GM18861 (cell line): ENCODE data around the gene NKIRAS2.

ENCODE experiments used
- ATAC-seq: cut with Tn5 transposase; IDR thresholded peaks from one replicate; pipeline ENCODE4 v1.9.1; 2021; ENCODE audit not compliant: unreplicated experiment

NKIRAS2 gene

DNA sequence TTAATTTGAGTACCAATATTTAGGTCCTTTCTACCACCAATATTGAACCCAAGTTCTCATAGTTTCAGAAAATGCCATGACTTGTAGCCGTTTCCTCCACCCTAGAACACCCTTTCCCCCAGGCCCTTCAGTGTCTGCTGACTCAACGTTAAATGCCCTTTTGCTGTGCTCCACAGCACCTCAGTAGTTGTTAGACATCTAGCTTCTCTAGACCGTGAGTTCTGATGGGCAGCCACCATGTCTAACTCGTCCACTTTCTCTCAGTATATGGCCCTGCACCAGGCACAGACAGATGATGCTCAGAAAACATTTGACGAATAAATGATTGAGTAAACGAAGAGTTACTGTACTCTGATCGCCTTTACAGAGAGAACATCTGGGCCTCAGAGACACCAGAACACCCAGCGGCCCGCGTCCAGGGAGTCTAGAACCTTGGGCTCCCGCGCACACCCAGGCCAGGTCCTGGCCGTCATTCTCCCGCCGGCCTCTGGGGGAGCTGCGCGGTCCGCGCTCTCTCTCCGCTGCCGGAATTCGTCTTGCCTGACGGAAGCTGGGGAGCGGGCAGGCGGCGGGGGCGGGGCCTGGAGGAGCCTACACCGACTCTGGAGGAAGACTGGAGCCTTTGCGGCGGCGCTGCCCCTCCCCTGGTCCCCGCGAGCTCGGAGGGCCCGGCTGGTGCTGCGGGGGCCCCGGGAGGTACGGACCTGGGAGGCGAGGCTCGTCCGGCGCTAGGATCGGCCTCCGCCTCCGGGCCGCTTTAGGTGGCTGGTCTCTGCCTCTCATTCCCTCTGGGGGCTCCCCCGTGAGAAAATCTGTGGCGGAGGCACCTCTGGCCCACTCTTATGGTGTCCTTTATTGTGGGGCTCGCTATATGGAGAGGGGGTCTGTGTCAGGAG is at the start of gene NKIRAS2:
Gene NKIRAS2, plus strand, starts transcription at position 582 of the 896 bp plus-strand sequence. CDS start 1,488 bp downstream, outside the sequence.
- peak; percentile 48 for ATAC-seq

DNA sequence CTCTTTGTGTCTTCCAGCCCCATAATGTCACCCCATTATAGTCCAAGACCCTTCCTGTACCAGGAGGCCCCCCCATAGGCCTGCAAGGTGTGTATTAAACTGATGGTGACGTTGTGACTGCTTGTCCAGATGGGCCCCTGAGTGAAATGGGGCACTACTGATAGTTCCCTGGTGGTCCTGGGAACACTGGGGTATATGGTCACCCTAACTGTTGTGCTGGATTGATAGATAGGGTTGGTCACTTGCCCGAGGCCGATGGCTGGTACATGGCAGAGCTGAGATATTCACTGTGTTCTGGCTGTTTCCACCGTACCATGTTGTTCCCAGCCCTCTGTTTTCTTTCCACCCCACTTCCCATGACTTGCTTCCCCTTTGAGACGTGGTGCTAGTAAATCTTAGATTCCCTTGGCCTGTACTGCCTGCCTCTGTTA is 49.0 kb upstream of the NKIRAS2 start:
- ATAC-seq = no peak

DNA sequence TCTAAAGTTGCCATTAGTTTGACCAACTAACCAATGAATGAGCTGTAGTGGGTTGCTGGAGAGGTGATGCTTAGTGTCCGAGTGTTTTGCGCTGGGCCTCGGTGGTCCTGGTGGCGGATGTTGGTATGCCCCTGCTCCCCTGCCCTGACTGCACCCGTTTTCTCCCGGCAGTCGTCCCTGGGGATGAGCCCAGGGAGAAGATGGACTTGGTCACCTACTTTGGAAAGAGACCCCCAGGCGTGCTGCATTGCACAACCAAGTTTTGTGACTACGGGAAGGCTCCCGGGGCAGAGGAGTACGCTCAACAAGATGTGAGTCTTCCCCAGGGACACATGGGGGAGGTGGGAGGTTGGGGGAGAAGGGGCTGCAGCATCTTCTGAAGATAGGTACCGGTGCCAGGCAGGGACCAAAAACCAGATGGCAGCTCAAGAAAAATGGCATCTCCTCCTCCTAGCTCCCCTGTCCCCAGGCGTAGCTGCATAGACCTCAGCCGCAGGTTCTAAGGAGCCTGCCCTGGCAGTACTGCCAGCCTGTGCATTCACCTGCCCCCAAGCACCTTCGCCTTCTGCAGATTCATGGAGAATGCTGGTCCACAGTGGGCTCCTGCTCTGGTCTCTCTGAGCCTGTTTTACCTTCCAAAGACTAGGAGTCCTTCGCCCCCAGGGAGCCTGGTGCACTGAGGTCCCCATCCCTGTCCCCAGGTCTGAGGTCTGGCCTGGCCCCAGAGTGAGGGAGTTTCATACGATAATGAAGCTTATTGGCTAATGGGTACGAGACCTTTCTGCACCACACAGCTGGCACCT is 48.0 kb upstream of the NKIRAS2 start:
- no peak for ATAC-seq

DNA sequence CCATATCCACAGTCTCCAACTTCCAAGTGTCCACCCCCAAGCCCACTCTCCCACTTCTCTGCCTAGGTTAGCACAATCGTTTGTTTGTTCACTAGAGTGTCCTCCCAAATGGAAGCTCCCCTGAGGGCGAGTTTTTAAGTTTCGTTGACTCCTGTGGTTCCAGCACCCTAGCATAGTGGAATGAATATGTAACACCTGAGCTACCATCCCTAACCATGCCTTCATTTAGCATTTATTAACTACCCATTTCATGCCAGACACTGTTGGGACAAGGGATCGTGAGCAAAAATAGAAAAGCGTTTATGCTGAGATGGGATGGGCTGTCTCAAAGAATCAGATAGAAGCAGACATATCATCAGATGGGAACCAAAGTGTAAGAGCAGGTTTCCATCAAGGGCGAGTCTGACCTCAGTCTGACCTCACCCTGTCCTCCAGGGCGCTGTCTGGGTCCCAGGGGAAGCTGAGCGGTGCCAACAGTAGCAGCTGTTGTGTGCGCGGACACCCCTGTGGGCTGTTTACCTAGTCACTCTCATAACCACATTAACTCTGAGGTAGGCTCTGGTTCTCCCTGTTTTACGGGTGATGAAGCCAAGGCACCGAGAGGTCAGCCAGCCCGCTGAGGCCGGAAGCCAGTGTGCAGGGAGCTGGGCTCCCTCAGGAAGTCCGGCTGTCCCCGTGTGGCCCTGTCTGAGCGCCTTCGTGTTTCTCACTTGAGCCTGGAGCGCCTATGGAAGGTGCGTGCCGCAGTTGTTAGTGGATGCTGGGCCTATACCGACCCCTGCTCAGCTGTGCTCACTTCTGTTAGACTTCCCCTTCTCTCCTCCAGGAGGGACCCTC is 47.1 kb upstream of the NKIRAS2 start:
- no peak for ATAC-seq

DNA sequence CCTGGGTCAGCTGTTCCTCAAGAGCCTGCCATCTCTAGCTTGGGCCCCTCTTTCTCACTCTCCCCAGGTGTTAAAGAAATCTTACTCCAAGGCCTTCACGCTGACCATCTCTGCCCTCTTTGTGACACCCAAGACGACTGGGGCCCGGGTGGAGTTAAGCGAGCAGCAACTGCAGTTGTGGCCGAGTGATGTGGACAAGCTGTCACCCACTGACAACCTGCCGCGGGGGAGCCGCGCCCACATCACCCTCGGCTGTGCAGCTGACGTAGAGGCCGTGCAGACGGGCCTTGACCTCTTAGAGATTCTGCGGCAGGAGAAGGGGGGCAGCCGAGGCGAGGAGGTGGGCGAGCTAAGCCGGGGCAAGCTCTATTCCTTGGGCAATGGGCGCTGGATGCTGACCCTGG is 46.5 kb upstream of the NKIRAS2 start:
- no peak for ATAC-seq

DNA sequence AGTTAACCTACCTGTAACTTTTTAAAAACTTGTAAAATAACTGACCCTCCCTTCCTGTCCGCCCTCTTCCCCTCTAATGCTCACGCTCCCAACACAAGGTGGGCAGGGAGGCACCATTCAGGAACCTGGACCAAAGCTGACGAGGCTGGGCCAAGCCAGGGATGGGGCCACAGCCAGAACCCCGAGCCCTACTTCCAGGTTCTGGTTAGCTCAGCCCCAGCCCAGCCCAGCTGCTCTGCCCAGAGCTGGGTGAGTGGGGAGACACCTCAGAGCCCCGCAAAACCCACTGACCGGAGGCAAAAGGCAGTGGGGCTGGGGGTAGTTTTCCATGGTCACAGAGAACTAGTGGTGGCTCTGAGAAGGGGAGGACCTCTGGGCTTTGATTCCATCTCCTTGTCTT is 45.9 kb upstream of the NKIRAS2 start:
- no peak for ATAC-seq

DNA sequence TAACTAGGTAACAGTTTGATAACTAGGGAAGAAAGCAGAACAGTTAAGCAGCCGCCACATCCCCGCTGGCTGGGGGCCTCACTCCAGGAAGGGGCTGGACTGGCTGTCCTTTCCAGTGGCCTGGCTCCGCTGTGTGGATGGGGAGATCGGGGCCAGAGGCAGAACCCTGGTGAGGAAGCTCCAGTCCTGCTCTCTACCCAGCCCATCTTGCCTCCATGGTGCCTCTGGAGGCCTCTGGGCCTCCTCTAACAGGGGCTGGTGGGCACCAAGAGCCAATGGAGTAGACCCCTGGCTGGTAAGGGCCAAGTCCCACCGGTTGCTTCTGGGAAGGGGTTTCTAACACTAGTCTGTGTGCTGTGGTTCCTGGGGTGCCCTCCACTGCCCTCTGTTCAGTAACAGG is 45.2 kb upstream of the NKIRAS2 start:
- no peak for ATAC-seq

DNA sequence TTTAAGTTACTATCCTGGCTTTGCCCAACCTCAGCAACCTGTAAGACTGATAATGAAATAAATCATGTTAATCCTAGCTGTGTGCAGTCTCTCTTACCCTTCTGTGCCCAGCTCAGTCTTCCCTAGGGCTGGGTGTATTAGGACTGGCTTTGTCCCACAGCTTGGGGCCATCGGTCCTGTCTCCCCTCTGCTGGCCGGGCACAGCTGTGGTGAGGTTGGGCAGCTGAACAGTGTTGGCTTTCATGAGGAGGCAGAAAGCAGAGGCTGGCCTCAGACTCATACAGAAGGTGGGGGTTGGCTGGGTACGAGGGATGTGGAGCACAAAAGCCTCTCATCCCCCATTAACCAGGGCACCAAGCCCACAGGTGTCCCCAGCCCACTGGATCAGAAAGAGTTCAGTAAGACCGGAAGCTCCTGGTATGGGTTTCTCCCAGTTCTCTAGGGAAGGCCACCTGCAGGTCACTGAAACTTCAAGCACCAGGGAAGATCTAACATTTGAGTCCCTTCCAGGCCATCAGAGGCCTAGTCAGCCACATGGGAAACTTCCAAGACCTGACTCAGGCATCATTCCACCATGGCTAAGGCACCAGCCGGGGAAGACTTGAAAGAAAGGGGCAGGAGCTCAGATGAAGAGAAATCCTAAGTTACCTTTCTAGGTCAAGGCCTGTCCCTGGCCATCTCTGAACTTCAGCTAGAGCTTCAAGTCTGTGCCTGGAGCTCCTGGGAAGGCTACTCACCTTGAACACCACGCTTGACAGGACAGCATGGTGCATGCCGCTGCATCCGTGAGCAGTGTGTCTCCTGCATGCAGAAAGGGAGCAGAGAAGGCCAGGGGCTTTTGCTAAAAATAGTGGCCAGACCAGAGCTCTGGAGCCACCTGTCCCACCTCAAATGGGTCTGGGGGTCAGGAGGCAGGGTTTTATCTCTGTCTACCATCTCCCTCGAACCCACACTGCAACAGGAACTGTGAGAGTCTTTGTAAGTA is 44.5 kb upstream of the NKIRAS2 start:
- no peak for ATAC-seq

DNA sequence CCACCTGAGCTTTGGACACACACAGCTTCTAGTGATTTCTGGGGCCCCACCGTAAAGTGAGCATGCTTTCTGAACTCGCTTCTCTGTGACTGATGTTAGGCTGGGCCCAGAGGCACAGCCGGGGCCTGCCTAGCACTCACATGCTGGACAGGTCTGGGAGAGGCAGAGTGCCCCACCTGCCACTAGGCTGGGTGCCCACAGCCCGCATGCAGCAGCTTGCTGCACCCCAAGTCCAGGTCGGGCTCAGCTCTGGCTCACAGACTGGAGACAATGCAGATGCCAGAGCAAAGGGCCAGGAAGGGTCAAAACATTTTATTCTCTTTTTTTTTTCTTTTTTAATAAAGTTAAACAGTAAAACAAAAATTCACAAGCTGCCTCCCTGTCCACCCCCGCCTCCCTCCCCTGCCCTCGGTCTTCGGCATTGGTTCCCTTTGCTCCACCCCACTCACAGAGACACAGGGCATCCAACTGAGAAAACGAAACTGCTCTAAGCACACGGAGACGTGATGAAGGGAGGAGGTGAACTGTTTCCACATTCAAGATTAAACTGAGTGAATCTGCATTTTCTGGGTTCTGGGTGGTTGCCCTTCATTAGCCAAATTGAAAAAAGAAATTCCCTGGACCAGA is 43.6 kb upstream of the NKIRAS2 start:
- ATAC-seq = no peak

DNA sequence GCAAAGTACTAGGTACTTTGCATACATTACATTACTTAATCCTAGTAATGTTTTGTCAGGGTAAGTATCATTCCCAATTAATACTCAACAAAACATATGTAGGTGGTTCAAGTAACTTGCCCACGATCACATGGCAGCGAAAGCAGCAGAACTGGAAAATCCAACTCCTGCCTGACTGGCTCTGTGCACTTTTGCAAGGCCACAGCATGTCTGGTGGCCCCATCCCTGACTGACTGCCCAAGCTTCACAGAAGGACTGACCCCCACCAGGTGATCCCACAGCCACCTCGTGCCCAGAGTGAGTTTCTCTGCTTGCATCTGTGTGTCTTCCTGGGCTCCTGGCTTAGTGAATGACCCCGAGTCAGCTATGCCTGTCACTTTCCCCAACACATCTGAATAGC is 41.9 kb upstream of the NKIRAS2 start:
- ATAC-seq = no peak

DNA sequence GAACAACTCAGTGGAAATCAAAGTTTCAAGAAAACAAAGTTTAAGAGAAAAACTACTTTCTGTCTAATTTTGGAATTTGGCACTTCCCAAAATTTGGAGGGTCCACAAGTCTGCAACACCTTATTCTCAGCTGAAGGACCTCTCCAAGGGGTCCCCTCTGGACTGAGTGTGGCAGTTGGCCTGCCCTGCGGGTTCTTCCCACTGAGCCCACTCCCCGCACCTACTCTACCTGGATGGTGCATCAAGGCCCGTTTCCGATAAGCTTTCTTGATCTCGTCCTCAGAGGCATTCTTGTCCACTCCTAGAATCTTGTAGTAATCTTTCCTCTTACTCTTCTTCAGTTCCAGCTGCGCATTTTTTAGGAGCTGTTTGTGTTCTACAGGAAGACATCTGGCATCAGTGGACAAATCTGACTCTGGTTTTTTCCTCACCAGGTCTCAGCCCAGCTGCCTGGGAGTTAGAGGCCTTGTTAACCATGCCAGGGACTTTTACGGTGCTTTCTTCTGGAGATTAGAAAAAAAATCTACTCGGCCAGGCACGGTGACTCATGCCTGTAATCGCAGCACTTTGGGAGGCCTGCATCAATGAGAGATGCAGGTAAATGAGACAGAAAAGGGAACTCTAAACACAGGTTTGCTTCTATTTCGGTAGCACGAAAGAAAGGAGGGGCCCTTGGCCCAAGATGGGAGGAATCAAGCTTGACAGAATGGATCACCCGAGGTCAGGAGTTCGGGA is 37.7 kb upstream of the NKIRAS2 start:
- ATAC-seq = no peak

DNA sequence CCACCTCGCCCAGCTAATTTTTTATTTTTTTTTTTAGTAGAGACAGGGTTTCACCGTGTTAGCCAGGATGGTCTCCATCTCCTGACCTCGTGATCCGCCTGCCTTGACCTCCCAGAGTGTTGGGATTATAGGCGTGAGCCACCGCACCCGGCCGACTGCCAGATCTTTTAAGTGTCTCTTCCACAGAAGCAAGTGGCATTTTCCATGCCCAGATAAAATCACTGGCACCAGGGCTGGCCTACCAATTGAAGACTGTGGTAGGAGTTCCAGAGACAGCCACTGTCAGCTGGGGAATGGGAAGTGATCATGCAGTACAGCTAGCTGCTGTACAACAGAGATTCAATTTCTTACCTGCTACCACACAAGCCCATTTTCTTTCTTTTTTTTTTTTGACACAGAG is 35.4 kb upstream of the NKIRAS2 start:
- ATAC-seq = no peak

DNA sequence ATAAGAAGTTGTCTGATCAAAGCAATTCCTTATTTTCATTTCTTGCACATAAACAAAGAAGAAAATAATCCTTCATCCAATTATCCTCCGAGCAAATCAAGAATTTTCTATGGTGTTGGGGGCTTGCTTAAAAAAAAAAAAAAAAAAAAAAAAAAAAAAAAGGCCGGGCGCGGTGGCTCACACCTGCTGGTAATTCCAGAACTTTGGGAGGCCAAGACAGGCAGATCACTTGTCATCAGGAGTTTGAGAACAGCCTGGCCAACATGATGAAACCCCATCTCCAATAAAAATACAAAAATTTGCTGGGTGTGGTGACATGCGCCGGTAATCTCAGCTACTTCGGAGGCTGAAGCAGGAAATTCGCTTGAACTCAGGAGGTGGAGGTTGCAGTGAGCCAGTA is 34.0 kb upstream of the NKIRAS2 start:
- no peak for ATAC-seq

DNA sequence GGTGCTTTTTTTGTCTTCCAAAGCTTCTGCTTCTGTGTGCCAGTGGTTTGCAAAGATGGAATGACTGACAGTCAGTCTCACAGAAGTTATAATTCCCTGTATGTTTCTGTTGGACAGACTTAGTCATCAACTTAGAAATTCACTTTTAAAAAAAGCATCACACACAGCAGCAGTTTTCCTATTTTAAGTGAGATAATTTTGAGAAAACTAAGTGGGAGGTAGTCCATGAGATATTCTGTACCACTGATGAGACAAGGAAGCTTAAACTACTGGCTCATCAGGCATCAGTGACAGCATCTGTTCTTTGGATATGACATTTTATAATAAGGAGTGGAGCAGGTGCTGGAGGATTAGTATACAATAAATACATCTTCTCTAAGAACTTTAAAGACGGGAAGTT is 33.3 kb upstream of the NKIRAS2 start:
- ATAC-seq = no peak

DNA sequence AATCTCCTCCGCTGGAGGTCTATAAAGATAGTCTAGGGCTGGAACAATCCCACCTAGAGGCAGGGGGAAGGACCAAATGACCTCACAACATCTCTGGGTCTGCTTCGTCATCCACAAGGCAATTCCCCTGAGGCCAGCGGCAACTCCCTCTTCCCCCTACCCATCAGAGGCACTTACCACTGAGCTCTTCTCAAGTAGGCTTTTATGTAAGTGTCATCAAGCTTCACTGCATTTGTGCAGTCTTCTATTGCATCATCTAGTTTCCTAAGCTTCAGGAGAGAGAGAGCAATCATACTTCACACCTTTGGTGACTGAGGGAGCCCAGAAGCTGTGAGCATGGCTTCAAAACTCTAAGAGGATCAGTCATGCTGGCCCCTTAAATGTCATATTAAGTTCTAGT is 32.2 kb upstream of the NKIRAS2 start:
- ATAC-seq = no peak

DNA sequence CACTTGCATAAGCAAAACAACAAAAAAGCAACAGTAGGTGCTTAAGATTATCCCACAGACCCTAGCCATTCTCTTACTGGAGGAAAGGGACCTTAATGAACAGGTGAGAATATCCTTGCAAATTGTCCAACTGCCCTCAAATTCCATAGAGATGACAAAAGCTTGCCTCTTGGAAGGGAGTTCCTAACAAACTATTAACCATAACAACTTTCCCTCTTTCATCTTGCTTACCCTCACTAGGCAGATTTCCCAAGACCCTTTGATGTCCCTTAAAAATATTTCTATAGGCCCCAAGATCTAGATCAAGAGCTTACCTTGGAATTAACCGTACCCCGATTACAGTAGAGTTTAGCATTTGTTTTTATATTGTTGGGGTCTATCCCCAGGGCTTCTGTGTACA is 31.5 kb upstream of the NKIRAS2 start:
- no peak for ATAC-seq

DNA sequence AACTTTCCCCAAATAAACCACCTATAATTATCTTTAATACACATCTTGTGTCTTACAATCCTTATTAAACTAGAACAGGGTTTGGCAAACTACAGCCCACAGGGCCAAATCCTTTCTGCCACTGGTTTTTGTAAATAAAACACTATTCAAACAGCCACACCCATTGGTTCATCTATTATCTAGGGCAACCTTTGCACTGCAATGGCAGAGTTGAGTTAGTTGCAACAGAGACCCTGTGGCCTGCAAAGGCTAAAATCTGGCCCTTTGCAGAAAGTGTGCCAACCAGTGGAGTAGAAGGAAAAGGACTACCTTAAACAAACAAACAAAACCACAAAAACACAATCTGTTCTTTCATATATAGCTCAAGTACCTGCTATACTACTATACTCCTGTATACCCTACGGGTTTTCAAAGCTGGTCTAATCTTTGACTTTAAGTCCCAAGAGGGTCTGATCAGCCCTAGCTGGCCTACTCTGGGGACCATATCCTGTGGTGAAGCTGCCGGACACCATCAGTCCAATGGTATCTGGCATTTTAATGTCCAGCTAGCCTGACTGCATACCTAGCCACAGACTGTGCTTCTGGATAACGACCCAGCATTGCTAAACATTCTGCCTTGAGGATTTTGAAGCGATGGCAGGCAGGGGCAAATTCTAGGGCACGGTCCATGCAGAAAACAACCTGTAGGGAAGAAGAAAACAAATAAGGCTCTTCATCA is 30.0 kb upstream of the NKIRAS2 start:
- ATAC-seq = no peak

DNA sequence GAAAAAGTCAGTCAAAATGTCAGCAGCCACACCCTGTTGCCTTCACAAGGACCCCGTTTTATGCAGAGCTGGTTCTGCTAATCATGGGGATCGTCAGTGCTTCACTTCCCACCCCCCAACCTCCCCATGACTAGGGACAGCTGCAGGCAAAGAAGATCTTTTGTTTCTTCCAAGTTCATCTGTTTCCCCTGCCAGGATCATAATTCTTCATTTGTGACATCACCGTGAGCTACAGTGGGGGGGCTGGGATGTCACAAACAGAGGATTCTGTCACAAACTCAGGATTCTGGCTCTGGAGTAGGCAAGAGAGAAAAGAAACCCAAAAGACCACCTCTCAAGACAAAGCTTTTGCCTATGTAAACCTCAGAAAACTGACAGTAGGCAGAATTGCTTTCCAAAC is 27.3 kb upstream of the NKIRAS2 start:
- ATAC-seq = no peak
